Measurements from ENCODE around the gene ZNF865.

GRCh38 chr19:55656552-55656951 is 51.1 kb downstream of the ZNF865 start:
- TF ChIP-seq CTCF (IDR thresholded peaks at IDR 0.05; ENCODE audit: extremely low read depth in 1 of 2, insufficient read depth in 1 of 2, low read depth in 1 of 2, low read length in 2 of 2) (no peak), JUN (IDR thresholded peaks at IDR 0.05; ENCODE audit: borderline replicate concordance, insufficient read depth, insufficient read length, low read depth) (no peak), MAX (IDR thresholded peaks at IDR 0.05; ENCODE audit: insufficient read depth, insufficient read length) (no peak), POLR2AphosphoS5 (IDR thresholded peaks at IDR 0.05; ENCODE audit: insufficient read depth, low read depth, low read length) (no peak), POLR2A (IDR thresholded peaks at IDR 0.05; ENCODE audit: low read depth, low read length) (no peak), EZH2 (IDR thresholded peaks at IDR 0.05; ENCODE audit: borderline replicate concordance, low read depth, low read length, severe bottlenecking) (no peak)
